Ovary (tissue), 9 donors: ENCODE results near the gene MVD. TPM values are rescaled to one million over a fixed set of nuclear protein-coding genes. Genes with fewer than 3 reads are reported as not detected.

Experiments used
- DNase-seq, 5 donors: peaks; one replicate each; pipeline ENCODE4 v3.0.0-alpha.2; 2019 to 2020
- H3K27ac ChIP-seq, 2 donors: fragments of 200-600 bp; one replicate each; pipeline versions ENCODE4 v1.5.1 to v1.8.0; 2019 to 2022
- H3K27me3 ChIP-seq: fragments of 200-600 bp; one replicate; pipeline ENCODE4 v1.8.0; 2022
- H3K36me3 ChIP-seq: fragments of 200-600 bp; sonication (generic); one replicate; pipeline ENCODE4 v1.5.1; 2019
- H3K4me1 ChIP-seq: one replicate; pipeline ENCODE4 v1.8.1; 2013; ENCODE audit warnings: mild to moderate bottlenecking, moderate library complexity; ENCODE audit not compliant: insufficient read depth
- H3K4me3 ChIP-seq: fragments of 200-600 bp; sonication (generic); one replicate; pipeline ENCODE4 v1.5.1; 2017
- H3K9me3 ChIP-seq, 2 donors: fragments of 200-600 bp in 1 of 2; sonication (generic) in 1 of 2; one replicate each; pipeline versions ENCODE4 v1.5.1 to v1.8.1; 2013 to 2019; ENCODE audit warnings: mild to moderate bottlenecking in 1 of 2, moderate library complexity in 1 of 2
- EP300 ChIP-seq: sonication (generic); formaldehyde crosslinking; IDR thresholded peaks from one replicate; pipeline ENCODE4 v1.6.1; 2017; ENCODE audit warnings: antibody characterized with exemption
- POLR2A ChIP-seq: fragments of 450-650 bp; IDR thresholded peaks from one replicate; pipeline ENCODE4 v1.6.1; 2017; ENCODE audit warnings: antibody characterized with exemption, mild to moderate bottlenecking, moderate library complexity
- WGBS, 3 donors: extraction: QIAGEN DNeasy Blood & Tissue Kit in 1 of 3; methylation state at CpG; one replicate each; pipeline versions ENCODE4 v1.1.5 to v1.1.7; 2013 to 2017; 5-methylcytosine and 5-hydroxymethylcytosine counted together
- intact Hi-C, 4 donors: fragments of 100-400 bp; cut with DNase I; formaldehyde crosslinking; loops; one replicate each; pipeline versions ENCODE4 v1.11.0 to v1.15.1; 2022 to 2023
- polyA plus RNA-seq, 2 donors: library from polyadenylated mRNA; stranded (reverse); fragments of 200-250 nt in 1 of 2; fragments of 350-450 nt in 1 of 2; fragmentation: Illumina TruSeq in 1 of 2; extraction: RNeasy Lipid Tissue Mini Kit (QIAGEN cat#74804) in 1 of 2; gene quantifications; one replicate each; pipeline ENCODE4 v1.2.3, GENCODE V29; 2013 to 2014
- total RNA-seq, 7 donors: library from RNA; depleted of rRNA in 2 of 7; stranded (reverse); fragments of >200 nt in 2 of 7; fragmentation: NEBNext Ultra II Directional in 3 of 7; extraction: Animal tissue kit (Norgen Biotek cat#: 25700) in 3 of 7; gene quantifications; one replicate each; pipeline versions ENCODE4 v1.1.0 to v1.2.4, GENCODE V29; 2016 to 2023
- TF ChIP-seq, protein P1 (sequence below), 3 donors: fragments of 450-650 bp in 2 of 3; fragments of 200-600 bp in 1 of 3; IDR thresholded peaks; one replicate each; pipeline versions ENCODE4 v1.5.1 to v1.8.0; 2016 to 2022; ENCODE audit warnings: antibody characterized with exemption in 3 of 3, mild to moderate bottlenecking in 1 of 3
- donor health status: DM: no; HTN: no; CAD: no; lungs with moderate emphysema.
- donor health status: DM: no; HTN: no; CAD: no.
- donor health status: Bipolar disorder and iron deficiency.
- donor health status: DM: yes; HTN: yes; CAD: no.
- donor health status: DM: no; HTN: no; CAD: no.
- donor health status: DM: yes; HTN: yes; CAD: no.

Gene MVD
- total and polyA plus RNA-seq, 9 donors, result 9.1 to 135 (median 20.9) TPM

DNA sequence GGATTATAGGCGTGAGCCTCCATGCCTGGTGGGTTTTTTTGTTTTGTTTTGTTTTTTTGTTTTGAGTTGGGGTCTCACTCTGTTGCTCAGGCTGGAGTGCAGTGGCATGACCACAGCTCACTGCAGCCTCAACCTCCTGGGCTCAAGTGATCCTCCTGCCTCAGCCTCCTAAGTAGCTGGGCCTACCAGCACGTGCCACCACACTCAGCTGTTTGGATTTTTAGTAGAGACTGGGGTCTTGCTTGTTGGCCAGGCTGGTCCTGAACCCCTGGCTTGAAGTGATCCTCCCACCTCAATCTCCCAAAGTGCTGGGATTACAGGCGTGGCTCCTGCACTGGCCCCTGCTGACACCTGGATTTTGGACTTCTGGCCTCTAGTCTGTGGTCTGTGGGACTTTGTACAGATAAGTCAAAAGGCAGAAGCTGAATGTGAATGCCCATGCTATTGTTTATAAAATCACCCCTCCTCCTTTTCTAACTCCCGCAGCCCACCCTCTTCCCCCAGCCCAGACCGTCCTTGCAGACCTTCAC is 17.7 kb upstream of the MVD start:
- H3K4me1 ChIP-seq, result no peaks in the 10 kb centered on the region
- DNase-seq, result no peak
- no peaks in the 10 kb centered on the region for H3K36me3 ChIP-seq
- H3K27ac ChIP-seq, result no peak overlapping the region
- H3K4me3 ChIP-seq, result no peak overlapping the region
- 57 to 75% (median 64%) methylated on average over 5 of the region's 5 CpGs for WGBS, 3 donors
- intact Hi-C loops, result no loop called here
- TF ChIP-seq EP300, result no peak
- no peak for TF ChIP-seq POLR2A
- TF ChIP-seq, protein P1, sequence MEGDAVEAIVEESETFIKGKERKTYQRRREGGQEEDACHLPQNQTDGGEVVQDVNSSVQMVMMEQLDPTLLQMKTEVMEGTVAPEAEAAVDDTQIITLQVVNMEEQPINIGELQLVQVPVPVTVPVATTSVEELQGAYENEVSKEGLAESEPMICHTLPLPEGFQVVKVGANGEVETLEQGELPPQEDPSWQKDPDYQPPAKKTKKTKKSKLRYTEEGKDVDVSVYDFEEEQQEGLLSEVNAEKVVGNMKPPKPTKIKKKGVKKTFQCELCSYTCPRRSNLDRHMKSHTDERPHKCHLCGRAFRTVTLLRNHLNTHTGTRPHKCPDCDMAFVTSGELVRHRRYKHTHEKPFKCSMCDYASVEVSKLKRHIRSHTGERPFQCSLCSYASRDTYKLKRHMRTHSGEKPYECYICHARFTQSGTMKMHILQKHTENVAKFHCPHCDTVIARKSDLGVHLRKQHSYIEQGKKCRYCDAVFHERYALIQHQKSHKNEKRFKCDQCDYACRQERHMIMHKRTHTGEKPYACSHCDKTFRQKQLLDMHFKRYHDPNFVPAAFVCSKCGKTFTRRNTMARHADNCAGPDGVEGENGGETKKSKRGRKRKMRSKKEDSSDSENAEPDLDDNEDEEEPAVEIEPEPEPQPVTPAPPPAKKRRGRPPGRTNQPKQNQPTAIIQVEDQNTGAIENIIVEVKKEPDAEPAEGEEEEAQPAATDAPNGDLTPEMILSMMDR (IDR thresholded peaks at IDR 0.05), result no peak
- H3K27me3 ChIP-seq, result peaks cover 3% of the 10 kb centered on the region
- no peaks in the 10 kb centered on the region for H3K9me3 ChIP-seq

DNA sequence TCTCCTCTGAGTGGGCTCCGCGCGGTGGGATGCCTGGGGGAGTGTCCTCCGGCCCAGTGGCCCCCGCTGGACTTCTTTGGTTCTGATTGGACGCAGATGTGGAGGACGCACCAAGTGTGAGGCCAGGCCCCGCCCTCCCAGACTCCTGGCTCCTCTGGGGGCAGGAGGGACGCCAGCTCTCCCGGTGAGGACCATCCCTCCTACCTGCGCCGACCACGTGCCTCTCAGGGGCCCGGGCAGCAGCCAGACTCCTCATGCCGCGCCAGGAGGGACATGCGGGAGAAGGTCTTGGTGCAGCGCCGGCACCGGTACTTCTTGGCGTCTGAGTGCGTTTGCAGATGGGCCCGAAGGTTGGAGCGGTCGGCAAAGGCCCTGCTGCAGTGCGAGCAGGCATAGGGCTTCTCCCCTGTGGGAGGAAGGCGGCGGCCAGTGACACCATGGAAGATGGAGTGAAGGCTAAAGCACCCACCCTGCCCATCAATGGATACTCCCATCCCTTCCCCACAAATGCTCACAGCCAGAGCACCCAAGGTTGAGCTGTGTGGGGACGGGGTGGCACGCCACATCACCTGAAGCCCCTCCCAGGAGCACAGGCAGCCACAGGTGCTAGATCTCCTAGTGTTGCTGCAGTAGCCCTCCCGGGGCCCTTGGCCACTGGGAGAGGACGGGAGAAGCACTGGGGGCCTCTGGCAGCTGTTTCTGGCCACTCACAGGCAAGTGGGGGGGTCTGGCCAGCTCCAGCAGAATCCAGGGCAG is 15.5 kb upstream of the MVD start:
- 30 to 46% (median 36%) methylated on average over 9 to 32 of the region's 32 CpGs for WGBS, 3 donors
- no peak for TF ChIP-seq POLR2A
- no peak for TF ChIP-seq EP300
- Histone ChIP-seq H3K27ac (no peak overlapping the region), H3K36me3 (no peaks in the 10 kb centered on the region), H3K4me3 (no peak overlapping the region), H3K9me3 (no peaks in the 10 kb centered on the region), H3K27me3 (no peaks in the 10 kb centered on the region), H3K4me1 (no peaks in the 10 kb centered on the region)
- intact Hi-C loops, result no loop called here
- DNase-seq, result no peak

DNA sequence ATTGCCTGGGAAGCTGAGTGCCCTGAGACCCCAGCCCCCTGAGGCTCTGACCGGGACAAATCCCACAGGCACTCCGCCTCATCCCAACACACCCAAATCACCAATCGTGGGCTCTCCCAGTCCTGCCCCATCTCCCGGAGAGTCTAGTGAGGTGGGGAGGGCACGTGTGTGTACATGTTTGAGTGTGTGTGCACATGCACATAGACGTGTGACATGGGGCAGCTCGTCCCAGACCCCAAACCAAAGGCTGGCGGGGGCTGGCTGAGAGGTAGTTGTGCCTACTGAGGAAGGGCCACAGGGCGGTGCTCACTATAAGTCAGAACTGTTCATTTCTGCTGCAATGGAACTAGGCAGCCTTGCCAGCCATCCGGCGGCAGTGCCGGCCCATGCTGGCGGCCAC is 14.8 kb upstream of the MVD start:
- Histone ChIP-seq H3K4me1 (no peaks in the 10 kb centered on the region), H3K9me3 (no peaks in the 10 kb centered on the region), H3K4me3 (no peak overlapping the region), H3K36me3 (no peaks in the 10 kb centered on the region), H3K27me3 (no peaks in the 10 kb centered on the region), H3K27ac (no peak overlapping the region)
- WGBS, 3 donors, result 48 to 50% (median 50%) methylated on average over 13 of the region's 13 CpGs
- intact Hi-C loops, result no loop called here
- TF ChIP-seq POLR2A, result no peak
- TF ChIP-seq, protein P1 (IDR thresholded peaks at IDR 0.05), result no peak
- TF ChIP-seq EP300, result no peak
- DNase-seq, result no peak

DNA sequence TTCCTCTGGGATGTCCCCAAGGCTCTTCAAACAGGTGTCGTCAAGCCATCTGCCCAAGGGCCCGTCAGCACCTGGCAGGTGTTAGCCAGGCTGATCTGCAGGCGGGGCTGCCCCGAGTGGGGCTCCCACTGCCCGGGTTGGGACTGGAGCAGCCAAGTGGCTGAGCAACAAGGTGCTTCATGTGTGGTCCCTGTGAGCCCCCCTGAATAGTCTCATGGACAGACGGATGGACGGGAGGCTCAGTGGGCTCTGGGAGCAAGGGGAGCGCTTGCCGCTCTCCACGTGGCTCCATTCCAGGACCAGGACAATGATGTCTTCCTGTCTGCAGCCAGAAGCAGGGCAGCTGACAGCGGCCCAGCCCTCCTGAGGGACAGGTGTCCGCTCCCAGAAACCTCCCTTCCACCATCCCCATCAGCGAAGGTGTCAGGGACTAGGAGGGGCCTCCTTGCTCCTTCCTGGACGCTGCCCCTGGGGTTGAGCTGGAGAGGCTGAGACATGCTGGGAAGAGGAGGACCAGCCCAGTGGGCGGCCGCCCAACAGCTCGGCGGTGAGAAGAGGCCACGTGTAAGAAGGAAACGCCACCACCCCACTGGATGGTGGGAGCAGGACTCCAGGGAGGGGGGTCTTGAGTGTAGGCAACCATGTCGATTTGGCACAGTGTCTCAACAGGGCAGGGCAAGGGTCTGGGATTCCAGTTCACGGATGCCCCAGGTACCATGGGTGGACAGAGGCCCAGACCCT is 13.8 kb upstream of the MVD start:
- no peak for DNase-seq
- H3K4me1 ChIP-seq, result no peaks in the 10 kb centered on the region
- no peaks in the 10 kb centered on the region for H3K9me3 ChIP-seq
- no peaks in the 10 kb centered on the region for H3K36me3 ChIP-seq
- no peaks in the 10 kb centered on the region for H3K27me3 ChIP-seq
- intact Hi-C loops, result no loop called here
- H3K27ac ChIP-seq, result no peak overlapping the region
- WGBS, 3 donors, result 57 to 70% (median 64%) methylated on average over 19 to 22 of the region's 22 CpGs
- TF ChIP-seq, protein P1 (IDR thresholded peaks at IDR 0.05), result no peak
- TF ChIP-seq EP300 (no peak), POLR2A (no peak)
- no peak overlapping the region for H3K4me3 ChIP-seq
